Gastroesophageal sphincter (tissue), 3 donors: Measurements from ENCODE around the gene MYRF.

Experiments
- CTCF ChIP-seq, 4 experiments: fragments of 200-600 bp in 2 of 4; fragments of 450-650 bp in 2 of 4; sonication (generic) in 1 of 4; IDR thresholded peaks; one replicate each; pipeline ENCODE4 v1.5.1; 2017 to 2019; ENCODE audit warnings: antibody characterized with exemption in 4 of 4, mild to moderate bottlenecking in 2 of 4, moderate library complexity in 2 of 4
- EP300 ChIP-seq: sonication (generic); formaldehyde crosslinking; IDR thresholded peaks from one replicate; pipeline ENCODE4 v1.6.1; 2017; ENCODE audit warnings: antibody characterized with exemption, mild to moderate bottlenecking
- POLR2A ChIP-seq, 2 donors: fragments of 450-650 bp; IDR thresholded peaks; one replicate each; pipeline ENCODE4 v1.6.1; 2017; ENCODE audit warnings: antibody characterized with exemption in 2 of 2, mild to moderate bottlenecking in 2 of 2, moderate library complexity in 1 of 2
- POLR2AphosphoS5 ChIP-seq: sonication (generic); formaldehyde crosslinking; IDR thresholded peaks from one replicate; pipeline ENCODE4 v1.6.1; 2017; ENCODE audit warnings: antibody characterized with exemption

- TF ChIP-seq EP300 (no peak), CTCF (IDR thresholded peaks at IDR 0.05) (no peak), POLR2AphosphoS5 (no peak), POLR2A (IDR thresholded peaks at IDR 0.05) (no peak)
Observed at GRCh38 chr11:61765550-61766253, 13.3 kb downstream of the MYRF start.
